Motor neuron (in vitro differentiated cells): ENCODE results near the gene IKBKG. TPM values are rescaled to one million over a fixed set of nuclear protein-coding genes. Genes with fewer than 3 reads are reported as not detected.
"Not testable (repeated sequence)": the region's sequence is repeated elsewhere in the genome, so short reads cannot be mapped to it uniquely, and the experiment has no call there.

ENCODE experiments used
- ATAC-seq, 8 experiments: fragments of 200-7000 bp; cut with Tn5 transposase; replicated peaks in 6 of 8; 2 replicates each; pipeline ENCODE4 v1.8.0; 2021; ENCODE audit warnings: mild to moderate bottlenecking in 8 of 8, moderate library complexity in 8 of 8
- H3K27ac ChIP-seq, 2 donors: fragments of 250-450 bp; sonication (Bioruptor Pico); 2 replicates each; pipeline ENCODE4 v1.9.0; 2021; ENCODE audit warnings: antibody characterized with exemption in 2 of 2, mild to moderate bottlenecking in 2 of 2, moderate library complexity in 1 of 2
- H3K4me1 ChIP-seq, 2 donors: fragments of 250-450 bp; sonication (Bioruptor Pico); replicated peaks in 1 of 2; 2 replicates each; pipeline ENCODE4 v1.6.1; 2021; ENCODE audit warnings: antibody characterized with exemption in 2 of 2, mild to moderate bottlenecking in 2 of 2, moderate library complexity in 1 of 2
- H3K4me3 ChIP-seq, 5 donors: fragments of 250-450 bp; sonication (Bioruptor Pico); 2 replicates each; pipeline ENCODE4 v1.9.0; 2021; ENCODE audit warnings: antibody characterized with exemption in 5 of 5, mild to moderate bottlenecking in 5 of 5, moderate library complexity in 4 of 5
- WGBS, 10 experiments: fragments of 450-650 bp; shearing (Covaris generic); methylation state at CpG; one replicate each; pipeline ENCODE4 v1.0.0; 2022; 5-methylcytosine and 5-hydroxymethylcytosine counted together
- in situ Hi-C, 9 experiments: fragments of 400-800 bp; cut with MboI; loops; one replicate each; pipeline ENCODE4 v1.15.0; 2021; ENCODE audit warnings: low sequenced_read_pairs in 9 of 9, low pct_unique_long_range_greater_than_20kb in 2 of 9; ENCODE audit not compliant: unreplicated experiment in 9 of 9
- total RNA-seq, 8 experiments: library from RNA; unstranded; fragments of 300-600 nt; gene quantifications; 2 replicates each; pipeline versions ENCODE4 v1.2.3 to v1.2.4, GENCODE V29; 2022

The IKBKG gene
- total RNA-seq, 8 experiments from 2014 or later = 5.4 to 22.9 (median 10.8) TPM

- no peaks in the 10 kb centered on the region for H3K4me1 ChIP-seq
- WGBS, 10 experiments = 38 to 100% (median 65%) methylated on average over 2 to 6 of the region's 6 CpGs; no CpG with 5 or more reads in 7 of the 10 experiments
- no peak for ATAC-seq
- no peak overlapping the region for H3K27ac ChIP-seq
- H3K4me3 ChIP-seq = no peak overlapping the region
- in situ Hi-C loops = no loop called here
These were observed 60.0 kb downstream of the IKBKG start for GRCh38 chrX:154607370-154607769.

- H3K4me1 ChIP-seq, H3K4me3 ChIP-seq, H3K27ac ChIP-seq, ATAC-seq, in situ Hi-C loops: not testable (repeated sequence)
- WGBS, 10 experiments = 93 to 100% (median 95%) methylated on average over 3 to 4 of the region's 11 CpGs; no CpG with 5 or more reads in 7 of the 10 experiments
These were observed 60.6 kb downstream of the IKBKG start for GRCh38 chrX:154607976-154608375.

GRCh38 chrX:154608823-154609222 is 61.4 kb downstream of the IKBKG start:
- in situ Hi-C loops, ATAC-seq, H3K27ac ChIP-seq, H3K4me3 ChIP-seq, H3K4me1 ChIP-seq: not testable (repeated sequence)
- WGBS, 10 experiments = 57 to 60% methylated on average over 1 to 5 of the region's 12 CpGs; no CpG with 5 or more reads in 8 of the 10 experiments

- H3K4me1 ChIP-seq, H3K27ac ChIP-seq, H3K4me3 ChIP-seq, in situ Hi-C loops, ATAC-seq: not testable (repeated sequence)
- WGBS, 10 experiments = 42 to 100% (median 89%) methylated on average over 1 to 12 of the region's 12 CpGs; no CpG with 5 or more reads in 3 of the 10 experiments
These were observed 63.7 kb downstream of the IKBKG start for GRCh38 chrX:154611146-154611545.

GRCh38 chrX:154613586-154613985 is 66.2 kb downstream of the IKBKG start:
- H3K4me3 ChIP-seq, H3K4me1 ChIP-seq, in situ Hi-C loops, H3K27ac ChIP-seq: not testable (repeated sequence)
- peak in 1 of 8 experiments; percentile 52 for ATAC-seq
- no CpG with 5 or more reads among the region's 12 CpGs for WGBS, 10 experiments

Other genes starting within 250 kb of the IKBKG start
- gene FLNA, start 173.0 kb upstream of the IKBKG start, total RNA-seq = 100 to 1,000 TPM; 108 to 602 (median 190) TPM
- gene EMD, start 168.3 kb upstream of the IKBKG start, total RNA-seq = 10 to 100 TPM; 31.6 to 96.1 (median 64.8) TPM
- gene RPL10, start 149.2 kb upstream of the IKBKG start, total RNA-seq = 1,000 to 10,000 TPM; 1,839 to 5,261 (median 3,045) TPM
- gene DNASE1L1, start 138.4 kb upstream of the IKBKG start, total RNA-seq = 10 to 100 TPM in 5 of 8 experiments, 1 to 10 TPM in 3; 7.4 to 29.2 (median 10.9) TPM
- gene TAFAZZIN, start 136.1 kb upstream of the IKBKG start, total RNA-seq = 10 to 100 TPM in 7 of 8 experiments, 1 to 10 TPM in 1; 9.9 to 29.3 (median 16.6) TPM
- 100 to 1,000 TPM in 2 of 8 experiments, 10 to 100 TPM in 6; 67.6 to 164 (median 78.9) TPM for gene ATP6AP1, start 118.9 kb upstream of the IKBKG start, total RNA-seq
- gene GDI1, start 110.5 kb upstream of the IKBKG start, total RNA-seq = 100 to 1,000 TPM in 6 of 8 experiments, 10 to 100 TPM in 2; 59.0 to 379 (median 254) TPM
- gene FAM50A, start 103.5 kb upstream of the IKBKG start, total RNA-seq = 100 to 1,000 TPM in 1 of 8 experiments, 10 to 100 TPM in 7; 52.4 to 127 (median 74.5) TPM
- 10 to 100 TPM in 7 of 8 experiments, 1 to 10 TPM in 1; 8.6 to 38.0 (median 22.3) TPM for gene PLXNA3, start 89.3 kb upstream of the IKBKG start, total RNA-seq
- gene LAGE3, start 68.3 kb upstream of the IKBKG start, total RNA-seq = 10 to 100 TPM; 22.7 to 58.2 (median 33.9) TPM
- 10 to 100 TPM; 25.0 to 43.9 (median 30.1) TPM for gene UBL4A, start 61.0 kb upstream of the IKBKG start, total RNA-seq
- gene SLC10A3, start 57.0 kb upstream of the IKBKG start, total RNA-seq = 10 to 100 TPM in 3 of 8 experiments, 1 to 10 TPM in 5; 5.2 to 20.3 (median 9.8) TPM
- 10 to 100 TPM; 18.2 to 36.6 (median 22.6) TPM for gene FAM3A, start 31.4 kb upstream of the IKBKG start, total RNA-seq
- gene G6PD, start 774 bp upstream of the IKBKG start, total RNA-seq = 100 to 1,000 TPM in 3 of 8 experiments, 10 to 100 TPM in 5; 16.7 to 163 (median 27.6) TPM
- not detected for gene CTAG1A, start 37.5 kb downstream of the IKBKG start, total RNA-seq
- not detected for gene CTAG1B, start 71.7 kb downstream of the IKBKG start, total RNA-seq
- under 1 TPM in 1 of 8 experiments, not detected in 7; 0.38 TPM for gene CTAG2, start 106.0 kb downstream of the IKBKG start, total RNA-seq
- gene GAB3, start 203.5 kb downstream of the IKBKG start, total RNA-seq = 10 to 100 TPM in 2 of 8 experiments, 1 to 10 TPM in 1, under 1 TPM in 3, not detected in 2; 0.38 to 13.8 (median 2.1) TPM
- gene DKC1, start 215.2 kb downstream of the IKBKG start, total RNA-seq = 100 to 1,000 TPM in 1 of 8 experiments, 10 to 100 TPM in 7; 19.0 to 120 (median 36.1) TPM